ENCODE measurements around the gene MAST2. TPM values are rescaled to one million over a fixed set of nuclear protein-coding genes. Genes with fewer than 3 reads are reported as not detected.

MAST2 gene
- total RNA-seq, 4 donors from 2014 or later, result 6.6 to 22.6 (median 13.9) TPM

DNA sequence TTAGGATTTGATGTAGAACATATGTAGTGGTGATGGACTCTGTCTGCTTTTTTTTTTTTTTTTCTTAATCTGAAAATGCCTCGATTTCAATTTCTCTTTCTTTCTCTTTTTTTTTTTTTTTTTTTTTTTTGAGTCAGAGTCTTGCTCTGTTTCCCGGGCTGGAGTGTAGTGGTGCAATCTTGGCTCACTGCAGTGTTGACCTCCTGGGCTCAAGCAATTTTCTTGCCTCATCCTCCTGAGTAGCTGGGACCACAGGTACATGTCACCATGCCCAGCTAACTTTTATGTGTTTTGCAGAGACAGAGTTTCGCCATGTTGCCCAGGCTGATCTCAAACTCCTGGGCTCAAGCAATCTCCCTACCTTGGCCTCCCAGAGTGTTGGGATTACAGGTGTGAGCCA, 17.4 kb downstream of the MAST2 start:
- DNase-seq (ENCODE audit: low spot score in 2 of 2), result no peak
- TF ChIP-seq, protein P1, sequence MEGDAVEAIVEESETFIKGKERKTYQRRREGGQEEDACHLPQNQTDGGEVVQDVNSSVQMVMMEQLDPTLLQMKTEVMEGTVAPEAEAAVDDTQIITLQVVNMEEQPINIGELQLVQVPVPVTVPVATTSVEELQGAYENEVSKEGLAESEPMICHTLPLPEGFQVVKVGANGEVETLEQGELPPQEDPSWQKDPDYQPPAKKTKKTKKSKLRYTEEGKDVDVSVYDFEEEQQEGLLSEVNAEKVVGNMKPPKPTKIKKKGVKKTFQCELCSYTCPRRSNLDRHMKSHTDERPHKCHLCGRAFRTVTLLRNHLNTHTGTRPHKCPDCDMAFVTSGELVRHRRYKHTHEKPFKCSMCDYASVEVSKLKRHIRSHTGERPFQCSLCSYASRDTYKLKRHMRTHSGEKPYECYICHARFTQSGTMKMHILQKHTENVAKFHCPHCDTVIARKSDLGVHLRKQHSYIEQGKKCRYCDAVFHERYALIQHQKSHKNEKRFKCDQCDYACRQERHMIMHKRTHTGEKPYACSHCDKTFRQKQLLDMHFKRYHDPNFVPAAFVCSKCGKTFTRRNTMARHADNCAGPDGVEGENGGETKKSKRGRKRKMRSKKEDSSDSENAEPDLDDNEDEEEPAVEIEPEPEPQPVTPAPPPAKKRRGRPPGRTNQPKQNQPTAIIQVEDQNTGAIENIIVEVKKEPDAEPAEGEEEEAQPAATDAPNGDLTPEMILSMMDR (IDR thresholded peaks at IDR 0.05), result no peak
- no peak for TF ChIP-seq POLR2A (IDR thresholded peaks at IDR 0.05)
- WGBS, 2 donors, result 85 to 89% methylated on average over 3 of the region's 3 CpGs
- H3K4me3 ChIP-seq (ENCODE audit: low read depth, poor library complexity, severe bottlenecking), result no peak overlapping the region
- intact Hi-C loops (cut with DNase I; ENCODE audit: low total_unique reads), result no loop called here

DNA sequence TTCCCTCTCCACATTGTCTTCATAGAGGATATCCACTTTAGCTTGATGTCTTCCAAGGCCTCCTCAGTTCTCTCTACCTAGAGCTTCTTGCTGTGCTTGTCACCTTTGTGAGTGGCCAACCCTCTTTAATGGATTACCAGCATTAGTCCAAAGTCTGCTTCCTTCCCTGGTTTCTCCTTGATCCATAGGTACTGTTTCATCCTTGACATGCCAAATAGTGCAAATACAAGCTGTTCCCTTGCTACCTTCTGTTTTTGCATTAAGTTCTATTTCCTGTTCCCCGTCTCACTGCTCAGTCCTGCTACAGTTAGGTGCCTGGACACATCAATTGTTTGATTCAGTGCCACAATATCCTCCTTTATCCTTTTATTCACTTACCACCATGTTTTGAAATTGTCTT, 19.2 kb downstream of the MAST2 start:
- 96 to 97% methylated on average over 1 of the region's 1 CpG for WGBS, 2 donors
- H3K4me3 ChIP-seq (ENCODE audit: low read depth, poor library complexity, severe bottlenecking), result no peak overlapping the region
- TF ChIP-seq, protein P1 (IDR thresholded peaks at IDR 0.05), result no peak
- TF ChIP-seq POLR2A (IDR thresholded peaks at IDR 0.05), result no peak
- no peak for DNase-seq (ENCODE audit: low spot score in 2 of 2)
- intact Hi-C loops (cut with DNase I; ENCODE audit: low total_unique reads), result no loop called here

DNA sequence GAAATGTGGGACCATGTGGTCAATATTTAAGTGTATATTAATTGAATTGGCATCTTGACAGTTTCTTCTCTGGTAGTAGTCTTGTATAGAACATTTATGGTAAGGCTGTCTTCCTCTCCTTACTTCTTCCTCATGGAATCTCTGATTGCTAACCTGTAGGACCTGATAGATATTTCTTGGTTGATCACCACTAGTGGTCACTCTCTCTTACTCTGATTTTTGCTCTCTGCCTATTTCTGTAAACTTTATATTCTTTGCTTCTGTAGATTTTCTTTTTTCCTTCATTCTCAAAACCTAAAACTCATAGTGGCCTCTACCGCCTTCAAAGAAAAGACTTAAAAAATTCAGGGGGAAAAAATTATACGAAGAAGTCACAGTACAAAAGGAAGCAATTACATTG, 21.2 kb downstream of the MAST2 start:
- 96 to 100% methylated on average over 2 of the region's 2 CpGs for WGBS, 2 donors
- intact Hi-C loops (cut with DNase I; ENCODE audit: low total_unique reads), result no loop called here
- H3K4me3 ChIP-seq (ENCODE audit: low read depth, poor library complexity, severe bottlenecking), result no peak overlapping the region
- DNase-seq (ENCODE audit: low spot score in 2 of 2), result no peak
- TF ChIP-seq POLR2A (IDR thresholded peaks at IDR 0.05), result no peak
- TF ChIP-seq, protein P1 (IDR thresholded peaks at IDR 0.05), result no peak

DNA sequence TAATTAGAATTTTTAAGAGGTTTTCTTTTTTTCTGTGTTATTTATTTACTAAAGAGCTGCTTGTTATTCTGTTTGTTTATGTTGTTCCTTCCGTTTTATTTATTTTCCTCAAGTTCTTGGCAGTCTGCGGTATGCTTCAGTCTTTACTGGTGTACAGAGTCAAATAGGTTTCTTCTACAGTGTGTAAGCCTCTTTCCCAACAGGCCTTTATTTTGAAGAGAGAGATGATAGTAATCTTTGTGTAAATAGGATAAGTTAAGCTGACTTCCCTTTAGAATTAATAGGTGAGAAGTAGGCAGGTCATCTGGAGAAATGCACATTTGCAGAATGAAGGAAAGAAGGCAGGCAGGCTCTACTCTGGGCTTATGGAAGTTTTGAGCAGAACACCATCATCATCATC, 23.8 kb downstream of the MAST2 start:
- no peak for DNase-seq (ENCODE audit: low spot score in 2 of 2)
- WGBS, 2 donors, result 96 to 99% methylated on average over 2 of the region's 2 CpGs
- no peak overlapping the region for H3K4me3 ChIP-seq (ENCODE audit: low read depth, poor library complexity, severe bottlenecking)
- TF ChIP-seq, protein P1 (IDR thresholded peaks at IDR 0.05), result no peak
- no peak for TF ChIP-seq POLR2A (IDR thresholded peaks at IDR 0.05)
- intact Hi-C loops (cut with DNase I; ENCODE audit: low total_unique reads), result no loop called here

DNA sequence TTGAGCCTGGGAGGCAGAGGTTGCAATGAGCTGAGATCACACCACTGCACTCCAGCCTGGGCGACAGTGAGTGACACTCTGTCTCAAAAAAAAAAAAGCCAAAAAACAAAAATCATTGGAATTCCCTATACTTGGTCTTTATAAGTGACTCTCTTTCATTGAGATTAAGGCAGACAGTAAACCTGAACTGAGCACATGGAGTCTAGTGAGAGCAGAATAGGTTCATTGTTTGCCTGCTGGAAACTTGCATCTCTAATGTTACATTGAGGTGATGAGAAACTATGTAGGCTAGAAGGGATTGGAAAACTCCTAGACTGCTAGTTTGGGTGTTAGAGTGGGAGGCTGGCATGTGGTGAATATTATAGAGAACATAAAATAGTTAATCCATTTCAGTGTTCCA, 25.4 kb downstream of the MAST2 start:
- no peak overlapping the region for H3K4me3 ChIP-seq (ENCODE audit: low read depth, poor library complexity, severe bottlenecking)
- intact Hi-C loops (cut with DNase I; ENCODE audit: low total_unique reads), result no loop called here
- WGBS, 2 donors, result 100% methylated on average over 1 of the region's 1 CpG
- TF ChIP-seq POLR2A (IDR thresholded peaks at IDR 0.05), result no peak
- TF ChIP-seq, protein P1 (IDR thresholded peaks at IDR 0.05), result no peak
- no peak for DNase-seq (ENCODE audit: low spot score in 2 of 2)

DNA sequence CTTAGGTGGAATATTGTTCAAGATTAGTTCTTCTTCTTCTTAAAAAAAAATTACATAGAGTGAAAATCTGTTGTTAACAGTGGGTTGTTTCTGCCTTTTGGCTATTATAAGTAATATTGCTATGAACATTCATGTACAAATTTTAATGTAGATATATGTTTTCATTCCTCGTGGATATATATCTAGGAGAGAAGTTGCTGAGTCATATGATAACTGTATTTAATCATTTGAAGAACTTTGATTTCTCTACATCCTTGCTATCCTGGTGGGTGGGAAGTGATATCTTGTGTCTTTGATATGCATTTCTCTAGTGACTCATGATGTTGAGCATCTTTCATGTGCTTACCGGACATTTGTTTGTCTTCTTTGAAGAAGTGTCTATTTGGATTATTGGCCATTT, 29.9 kb downstream of the MAST2 start:
- intact Hi-C loops (cut with DNase I; ENCODE audit: low total_unique reads), result no loop called here
- 89 to 91% methylated on average over 2 of the region's 2 CpGs for WGBS, 2 donors
- TF ChIP-seq POLR2A (IDR thresholded peaks at IDR 0.05), result no peak
- DNase-seq (ENCODE audit: low spot score in 2 of 2), result no peak
- H3K4me3 ChIP-seq (ENCODE audit: low read depth, poor library complexity, severe bottlenecking), result no peak overlapping the region

All from lower leg skin (tissue), 4 donors.